Measurements from ENCODE around the gene SPATS2.

- TF ChIP-seq CTCF (IDR thresholded peaks at IDR 0.05) (no peak), POLR2AphosphoS5 (IDR thresholded peaks at IDR 0.05; ENCODE audit: low read depth, low read length) (no peak), REST (IDR thresholded peaks at IDR 0.05; ENCODE audit: insufficient read depth in 1 of 2, low read depth in 2 of 2, low read length in 1 of 2) (no peak), TCF7L2 (IDR thresholded peaks at IDR 0.05; ENCODE audit: low read depth, low read length) (peak; percentile 28; the same call in 1 of the 2 replicates)
Observed at GRCh38 chr12:49422114-49422513, 54.9 kb downstream of the SPATS2 start.

All from Panc1 (cell line).